Measurements from ENCODE around the gene PSAPL1.

PSAPL1 gene

GRCh38 chr4:7448036-7448435 is 13.3 kb upstream of the PSAPL1 start:
- H3K36me3 ChIP-seq (ENCODE audit: control insufficient read depth in 2 of 2, insufficient read depth in 2 of 2, low read length in 2 of 2), result no peaks in the 10 kb centered on the region
- no peak overlapping the region for H3K27ac ChIP-seq (ENCODE audit: low read depth in 2 of 2, low read length in 2 of 2)
- no peaks in the 10 kb centered on the region for H3K9me3 ChIP-seq (ENCODE audit: control insufficient read depth in 2 of 2, low read length in 2 of 2)
- no peak overlapping the region for H3K4me3 ChIP-seq (ENCODE audit: low read length in 2 of 2)
- H3K4me1 ChIP-seq (ENCODE audit: control insufficient read depth in 2 of 2, insufficient read depth in 2 of 2, low read length in 2 of 2), result no peaks in the 10 kb centered on the region
- no peak overlapping the region for H3K9ac ChIP-seq (ENCODE audit: low read depth in 1 of 2, low read length in 2 of 2)
- no peaks in the 10 kb centered on the region for H3K27me3 ChIP-seq (ENCODE audit: control insufficient read depth in 2 of 2, insufficient read depth in 2 of 2, low read length in 2 of 2)

- H3K27me3 ChIP-seq (ENCODE audit: control insufficient read depth in 2 of 2, insufficient read depth in 2 of 2, low read length in 2 of 2), result no peaks in the 10 kb centered on the region
- no peaks in the 10 kb centered on the region for H3K9me3 ChIP-seq (ENCODE audit: control insufficient read depth in 2 of 2, low read length in 2 of 2)
- no peak overlapping the region for H3K27ac ChIP-seq (ENCODE audit: low read depth in 2 of 2, low read length in 2 of 2)
- no peak overlapping the region for H3K4me3 ChIP-seq (ENCODE audit: low read length in 2 of 2)
- H3K36me3 ChIP-seq (ENCODE audit: control insufficient read depth in 2 of 2, insufficient read depth in 2 of 2, low read length in 2 of 2), result no peaks in the 10 kb centered on the region
- no peak overlapping the region for H3K9ac ChIP-seq (ENCODE audit: low read depth in 1 of 2, low read length in 2 of 2)
- no peaks in the 10 kb centered on the region for H3K4me1 ChIP-seq (ENCODE audit: control insufficient read depth in 2 of 2, insufficient read depth in 2 of 2, low read length in 2 of 2)
Measured at GRCh38 chr4:7447236-7447635, 12.5 kb upstream of the PSAPL1 start.

GRCh38 chr4:7444731-7445130 is 10.0 kb upstream of the PSAPL1 start:
- no peak overlapping the region for H3K9ac ChIP-seq (ENCODE audit: low read depth in 1 of 2, low read length in 2 of 2)
- no peaks in the 10 kb centered on the region for H3K4me1 ChIP-seq (ENCODE audit: control insufficient read depth in 2 of 2, insufficient read depth in 2 of 2, low read length in 2 of 2)

DNA sequence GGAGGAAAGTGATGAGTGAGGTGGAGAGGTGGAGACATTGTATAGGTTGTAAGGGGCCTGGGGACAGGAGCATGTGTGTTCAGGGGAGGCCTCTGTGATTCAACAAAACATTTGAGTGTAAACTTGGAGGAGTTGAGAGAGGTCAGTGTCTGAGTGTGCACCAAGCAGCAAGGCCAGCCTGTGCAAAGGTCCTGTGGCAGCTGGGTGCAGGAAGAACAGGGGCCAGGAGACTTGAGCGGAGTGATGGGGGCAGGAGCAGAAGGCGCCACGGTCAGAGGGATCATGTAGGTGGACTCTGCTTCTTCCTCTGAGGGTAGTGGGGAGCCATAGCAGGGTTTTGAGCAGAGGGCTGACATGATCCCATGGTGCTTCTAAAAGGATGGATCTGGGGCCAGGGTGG is 9.6 kb upstream of the PSAPL1 start:
- H3K4me1 ChIP-seq (ENCODE audit: control insufficient read depth in 2 of 2, insufficient read depth in 2 of 2, low read length in 2 of 2), result no peaks in the 10 kb centered on the region
- H3K27ac ChIP-seq (ENCODE audit: low read depth in 2 of 2, low read length in 2 of 2), result no peak overlapping the region
- H3K4me3 ChIP-seq (ENCODE audit: low read length in 2 of 2), result no peak overlapping the region
- no peak overlapping the region for H3K9ac ChIP-seq (ENCODE audit: low read depth in 1 of 2, low read length in 2 of 2)
- no peaks in the 10 kb centered on the region for H3K36me3 ChIP-seq (ENCODE audit: control insufficient read depth in 2 of 2, insufficient read depth in 2 of 2, low read length in 2 of 2)
- peaks cover 0 to 3% of the 10 kb centered on the region in 2 donors for H3K27me3 ChIP-seq (ENCODE audit: control insufficient read depth in 2 of 2, insufficient read depth in 2 of 2, low read length in 2 of 2)
- no peaks in the 10 kb centered on the region for H3K9me3 ChIP-seq (ENCODE audit: control insufficient read depth in 2 of 2, low read length in 2 of 2)

More at GRCh38 chr4:7444731-7445130, 10.0 kb upstream of the PSAPL1 start:
- no peaks in the 10 kb centered on the region for H3K36me3 ChIP-seq (ENCODE audit: control insufficient read depth in 2 of 2, insufficient read depth in 2 of 2, low read length in 2 of 2)
- H3K27me3 ChIP-seq (ENCODE audit: control insufficient read depth in 2 of 2, insufficient read depth in 2 of 2, low read length in 2 of 2), result peaks cover 0 to 3% of the 10 kb centered on the region in 2 donors
- H3K4me3 ChIP-seq (ENCODE audit: low read length in 2 of 2), result no peak overlapping the region
- no peak overlapping the region for H3K27ac ChIP-seq (ENCODE audit: low read depth in 2 of 2, low read length in 2 of 2)
- no peaks in the 10 kb centered on the region for H3K9me3 ChIP-seq (ENCODE audit: control insufficient read depth in 2 of 2, low read length in 2 of 2)

DNA sequence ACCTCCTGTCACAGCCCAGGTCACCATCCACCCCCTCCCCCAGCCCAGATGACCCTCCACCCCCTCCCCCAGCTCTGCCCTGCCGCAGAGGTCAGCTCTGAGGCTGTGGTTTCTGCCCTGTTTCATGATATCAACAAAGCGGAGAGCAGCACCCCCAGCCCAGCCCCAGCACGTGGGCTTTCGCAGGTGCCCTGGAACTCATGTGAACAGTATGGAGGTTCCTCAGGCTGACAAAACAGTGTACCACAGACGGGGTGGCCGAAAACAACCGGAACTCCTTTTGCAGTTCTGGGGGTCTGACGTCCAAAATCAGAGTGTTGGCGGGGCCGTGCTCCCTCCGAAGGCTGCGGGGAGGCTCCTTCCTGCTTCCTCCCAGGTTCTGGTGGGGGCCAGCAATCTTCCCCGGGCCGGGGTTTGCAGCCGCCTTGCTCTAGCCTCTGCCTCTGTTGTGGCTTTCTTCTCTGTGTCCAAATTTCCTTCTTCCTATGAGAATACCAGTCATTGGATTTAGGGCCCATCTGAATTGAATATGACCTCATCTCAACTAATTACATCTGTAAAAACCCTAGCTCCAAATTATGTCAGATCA is 7.9 kb upstream of the PSAPL1 start:
- Histone ChIP-seq H3K4me3 (ENCODE audit: low read length in 2 of 2) (no peak overlapping the region), H3K27ac (ENCODE audit: low read depth in 2 of 2, low read length in 2 of 2) (no peak overlapping the region), H3K4me1 (ENCODE audit: control insufficient read depth in 2 of 2, insufficient read depth in 2 of 2, low read length in 2 of 2) (no peaks in the 10 kb centered on the region), H3K27me3 (ENCODE audit: control insufficient read depth in 2 of 2, insufficient read depth in 2 of 2, low read length in 2 of 2) (peaks cover 0 to 3% of the 10 kb centered on the region in 2 donors), H3K36me3 (ENCODE audit: control insufficient read depth in 2 of 2, insufficient read depth in 2 of 2, low read length in 2 of 2) (no peaks in the 10 kb centered on the region), H3K9ac (ENCODE audit: low read depth in 1 of 2, low read length in 2 of 2) (no peak overlapping the region), H3K9me3 (ENCODE audit: control insufficient read depth in 2 of 2, low read length in 2 of 2) (no peaks in the 10 kb centered on the region)

DNA sequence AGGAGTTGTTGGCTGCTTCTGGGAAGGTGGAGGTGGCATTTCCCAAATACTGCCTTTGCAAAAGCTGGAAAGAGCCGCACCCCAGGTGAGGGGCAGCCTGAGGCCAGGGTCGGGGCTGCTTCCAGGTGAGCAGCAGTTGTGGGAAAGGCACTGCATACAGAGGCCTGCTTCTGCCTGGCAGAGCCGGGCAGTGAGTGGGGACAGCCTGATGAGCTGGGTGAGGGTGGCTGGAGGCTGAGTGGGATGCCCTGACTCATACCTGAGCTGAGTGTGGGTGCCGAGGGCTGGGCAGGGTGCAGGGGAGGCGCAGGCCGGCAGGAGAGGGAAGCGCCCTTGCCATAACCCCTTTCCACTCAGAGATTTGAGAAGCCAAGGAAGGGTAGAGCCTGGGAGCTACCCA is 6.5 kb upstream of the PSAPL1 start:
- Histone ChIP-seq H3K27ac (ENCODE audit: low read depth in 2 of 2, low read length in 2 of 2) (no peak overlapping the region), H3K4me3 (ENCODE audit: low read length in 2 of 2) (no peak overlapping the region), H3K9me3 (ENCODE audit: control insufficient read depth in 2 of 2, low read length in 2 of 2) (no peaks in the 10 kb centered on the region), H3K4me1 (ENCODE audit: control insufficient read depth in 2 of 2, insufficient read depth in 2 of 2, low read length in 2 of 2) (no peaks in the 10 kb centered on the region), H3K9ac (ENCODE audit: low read depth in 1 of 2, low read length in 2 of 2) (no peak overlapping the region), H3K36me3 (ENCODE audit: control insufficient read depth in 2 of 2, insufficient read depth in 2 of 2, low read length in 2 of 2) (no peaks in the 10 kb centered on the region), H3K27me3 (ENCODE audit: control insufficient read depth in 2 of 2, insufficient read depth in 2 of 2, low read length in 2 of 2) (peaks cover 0 to 3% of the 10 kb centered on the region in 2 donors)

GRCh38 chr4:7439699-7440098 is 5.0 kb upstream of the PSAPL1 start:
- H3K9me3 ChIP-seq (ENCODE audit: control insufficient read depth in 2 of 2, low read length in 2 of 2), result no peaks in the 10 kb centered on the region
- no peaks in the 10 kb centered on the region for H3K36me3 ChIP-seq (ENCODE audit: control insufficient read depth in 2 of 2, insufficient read depth in 2 of 2, low read length in 2 of 2)
- H3K9ac ChIP-seq (ENCODE audit: low read depth in 1 of 2, low read length in 2 of 2), result no peak overlapping the region
- no peak overlapping the region for H3K27ac ChIP-seq (ENCODE audit: low read depth in 2 of 2, low read length in 2 of 2)
- no peak overlapping the region for H3K4me3 ChIP-seq (ENCODE audit: low read length in 2 of 2)
- peaks cover 0 to 3% of the 10 kb centered on the region in 2 donors for H3K27me3 ChIP-seq (ENCODE audit: control insufficient read depth in 2 of 2, insufficient read depth in 2 of 2, low read length in 2 of 2)
- H3K4me1 ChIP-seq (ENCODE audit: control insufficient read depth in 2 of 2, insufficient read depth in 2 of 2, low read length in 2 of 2), result no peaks in the 10 kb centered on the region

DNA sequence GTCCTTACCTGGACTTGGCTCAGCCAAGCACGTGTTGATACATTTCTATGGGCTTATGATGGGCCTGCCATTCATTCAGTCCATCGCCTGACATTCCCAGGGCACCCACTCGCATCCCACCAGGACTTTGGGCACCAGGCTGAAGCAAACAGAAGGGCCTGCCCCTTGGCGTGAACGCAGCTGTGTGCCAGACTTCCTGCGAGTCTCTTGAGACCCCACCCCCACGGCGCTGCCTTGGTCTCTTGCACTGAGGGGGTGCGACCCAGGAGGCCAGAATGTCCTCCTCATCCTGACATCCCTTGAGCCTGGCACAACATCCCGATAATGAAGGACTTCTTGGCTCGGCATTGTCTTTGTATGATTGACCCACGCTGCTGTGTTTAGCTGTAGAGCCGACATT is 1.5 kb upstream of the PSAPL1 start:
- Histone ChIP-seq H3K9ac (ENCODE audit: low read depth in 1 of 2, low read length in 2 of 2) (no peak overlapping the region), H3K9me3 (ENCODE audit: control insufficient read depth in 2 of 2, low read length in 2 of 2) (no peaks in the 10 kb centered on the region), H3K4me1 (ENCODE audit: control insufficient read depth in 2 of 2, insufficient read depth in 2 of 2, low read length in 2 of 2) (no peaks in the 10 kb centered on the region), H3K4me3 (ENCODE audit: low read length in 2 of 2) (no peak overlapping the region), H3K36me3 (ENCODE audit: control insufficient read depth in 2 of 2, insufficient read depth in 2 of 2, low read length in 2 of 2) (no peaks in the 10 kb centered on the region), H3K27ac (ENCODE audit: low read depth in 2 of 2, low read length in 2 of 2) (no peak overlapping the region), H3K27me3 (ENCODE audit: control insufficient read depth in 2 of 2, insufficient read depth in 2 of 2, low read length in 2 of 2) (peaks cover 0 to 3% of the 10 kb centered on the region in 2 donors)

DNA sequence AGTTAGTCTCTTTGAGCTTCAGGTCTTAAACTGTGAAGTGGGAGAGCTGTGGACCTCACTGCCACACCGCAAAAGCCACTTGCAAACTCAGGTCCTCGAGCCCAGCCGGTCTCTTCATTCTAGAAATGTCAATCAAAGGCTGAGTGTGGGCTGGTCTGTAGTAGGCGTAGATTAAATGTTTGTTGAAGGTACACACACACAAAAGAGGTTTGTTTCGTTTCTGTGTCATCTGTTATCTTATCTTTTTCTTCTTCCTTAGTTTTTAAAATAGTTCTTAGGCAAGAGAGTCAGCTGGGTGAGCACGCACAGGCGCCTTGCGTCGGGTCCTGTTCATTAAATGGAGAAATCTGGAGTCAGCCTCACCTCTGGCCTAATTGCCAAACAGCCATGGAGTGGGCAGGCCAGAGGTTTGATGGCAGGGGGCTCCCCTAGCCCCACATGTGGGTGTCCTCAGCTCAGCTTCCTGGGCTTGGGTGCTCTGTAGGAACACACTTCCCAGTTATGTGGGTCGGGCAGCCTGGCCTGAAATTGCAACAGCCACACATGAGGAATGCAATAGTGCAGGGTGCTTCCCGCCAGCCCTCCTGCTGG is 836 bp upstream of the PSAPL1 start:
- no peaks in the 10 kb centered on the region for H3K4me1 ChIP-seq (ENCODE audit: control insufficient read depth in 2 of 2, insufficient read depth in 2 of 2, low read length in 2 of 2)
- H3K36me3 ChIP-seq (ENCODE audit: control insufficient read depth in 2 of 2, insufficient read depth in 2 of 2, low read length in 2 of 2), result no peaks in the 10 kb centered on the region
- no peak overlapping the region for H3K4me3 ChIP-seq (ENCODE audit: low read length in 2 of 2)
- H3K27ac ChIP-seq (ENCODE audit: low read depth in 2 of 2, low read length in 2 of 2), result no peak overlapping the region
- H3K9me3 ChIP-seq (ENCODE audit: control insufficient read depth in 2 of 2, low read length in 2 of 2), result no peaks in the 10 kb centered on the region
- no peak overlapping the region for H3K9ac ChIP-seq (ENCODE audit: low read depth in 1 of 2, low read length in 2 of 2)
- peaks cover 0 to 3% of the 10 kb centered on the region in 2 donors for H3K27me3 ChIP-seq (ENCODE audit: control insufficient read depth in 2 of 2, insufficient read depth in 2 of 2, low read length in 2 of 2)

GRCh38 chr4:7434141-7434765 is 477 bp downstream of the PSAPL1 start:
- Histone ChIP-seq H3K4me3 (ENCODE audit: low read length in 2 of 2) (no peak overlapping the region), H3K36me3 (ENCODE audit: control insufficient read depth in 2 of 2, insufficient read depth in 2 of 2, low read length in 2 of 2) (no peaks in the 10 kb centered on the region), H3K4me1 (ENCODE audit: control insufficient read depth in 2 of 2, insufficient read depth in 2 of 2, low read length in 2 of 2) (no peaks in the 10 kb centered on the region), H3K9me3 (ENCODE audit: control insufficient read depth in 2 of 2, low read length in 2 of 2) (no peaks in the 10 kb centered on the region), H3K9ac (ENCODE audit: low read depth in 1 of 2, low read length in 2 of 2) (no peak overlapping the region), H3K27me3 (ENCODE audit: control insufficient read depth in 2 of 2, insufficient read depth in 2 of 2, low read length in 2 of 2) (no peaks in the 10 kb centered on the region), H3K27ac (ENCODE audit: low read depth in 2 of 2, low read length in 2 of 2) (no peak overlapping the region)

All from mucosa of rectum (tissue), 2 donors.